GM21360 (cell line): ENCODE measurements around the gene SYTL3.
"Not testable (repeated sequence)": the region's sequence is repeated elsewhere in the genome, so short reads cannot be mapped to it uniquely, and the experiment has no call there.

Experiments
- ATAC-seq: cut with Tn5 transposase; IDR thresholded peaks from one replicate; pipeline ENCODE4 v1.9.1; 2021; ENCODE audit warnings: mild to moderate bottlenecking, moderate library complexity; ENCODE audit not compliant: unreplicated experiment

SYTL3 gene

GRCh38 chr6:158621694-158622544 is 27.9 kb upstream of the SYTL3 start:
- no peak for ATAC-seq

- no peak for ATAC-seq
Observed at GRCh38 chr6:158622545-158623190, 27.2 kb upstream of the SYTL3 start.

DNA sequence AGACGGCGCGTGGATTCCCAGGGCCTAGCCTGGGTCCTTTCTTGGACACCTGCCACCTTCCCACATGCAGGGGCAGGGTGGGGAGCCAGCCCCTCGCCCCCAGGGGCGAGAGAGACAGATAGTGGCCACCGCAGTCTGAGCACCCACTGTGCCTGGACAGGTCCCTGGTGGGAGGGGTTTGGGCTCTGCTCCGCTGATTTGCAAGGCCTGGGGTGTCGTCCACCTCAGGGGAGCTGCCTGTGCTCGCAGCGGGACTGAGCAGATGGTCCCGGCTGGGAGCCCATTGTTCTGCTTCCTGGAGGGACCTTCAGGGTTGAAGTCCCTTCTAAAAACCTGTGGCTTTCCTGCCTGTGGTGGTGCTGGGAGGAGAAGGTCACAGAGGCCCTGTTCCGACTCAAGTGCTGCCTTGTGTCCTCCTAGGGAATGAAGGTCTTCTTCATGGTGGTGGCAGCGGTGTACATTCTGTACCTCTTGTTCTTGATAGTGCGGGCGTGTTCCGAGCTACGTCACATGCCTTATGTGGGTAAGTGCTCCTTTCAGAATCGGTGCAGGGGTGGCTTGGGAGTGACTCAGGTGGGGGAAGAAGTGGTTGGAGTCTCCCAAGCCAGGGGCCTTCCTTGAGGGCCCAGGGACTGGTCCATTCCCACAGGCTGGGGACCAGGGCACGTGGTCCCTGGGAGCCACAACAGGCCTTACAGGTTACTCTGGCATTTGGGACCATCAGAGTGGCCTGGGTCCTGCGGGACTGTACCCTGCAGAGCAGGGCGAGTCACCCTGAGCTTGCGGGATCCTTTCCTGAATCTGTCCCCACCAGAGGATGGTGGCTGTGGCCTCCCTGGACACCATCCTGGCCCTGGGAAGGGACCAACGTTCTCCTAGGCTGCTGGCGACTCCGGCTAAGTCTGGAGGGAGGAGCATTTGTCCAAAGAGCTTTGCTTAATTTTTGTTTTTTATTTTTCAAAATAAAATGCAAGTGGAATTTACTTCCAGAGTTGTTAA is 24.9 kb upstream of the SYTL3 start:
- ATAC-seq = no peak

DNA sequence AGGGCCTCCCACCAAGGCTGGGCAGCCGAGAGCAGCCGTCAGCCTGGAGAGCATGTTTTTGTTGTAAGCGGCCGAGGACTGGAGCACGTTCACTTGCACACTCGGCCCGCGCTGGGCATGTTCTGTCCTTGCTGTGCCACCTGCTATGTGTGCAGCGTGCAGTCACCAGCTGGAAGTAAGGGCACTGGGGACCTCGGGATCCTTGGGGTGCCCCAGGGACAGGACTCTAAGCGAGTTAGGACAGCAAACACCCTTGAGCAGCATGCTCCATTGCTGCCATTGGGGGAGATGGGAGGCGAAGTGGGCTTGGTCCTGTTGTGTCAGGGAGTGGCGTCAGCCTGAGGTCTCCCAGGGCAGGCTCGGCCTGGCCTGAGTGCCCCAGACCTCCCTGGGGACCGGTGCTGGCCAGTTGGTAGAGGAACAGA is 24.0 kb upstream of the SYTL3 start:
- ATAC-seq = no peak

- no peak for ATAC-seq
Observed at GRCh38 chr6:158626360-158627167, 23.3 kb upstream of the SYTL3 start.

DNA sequence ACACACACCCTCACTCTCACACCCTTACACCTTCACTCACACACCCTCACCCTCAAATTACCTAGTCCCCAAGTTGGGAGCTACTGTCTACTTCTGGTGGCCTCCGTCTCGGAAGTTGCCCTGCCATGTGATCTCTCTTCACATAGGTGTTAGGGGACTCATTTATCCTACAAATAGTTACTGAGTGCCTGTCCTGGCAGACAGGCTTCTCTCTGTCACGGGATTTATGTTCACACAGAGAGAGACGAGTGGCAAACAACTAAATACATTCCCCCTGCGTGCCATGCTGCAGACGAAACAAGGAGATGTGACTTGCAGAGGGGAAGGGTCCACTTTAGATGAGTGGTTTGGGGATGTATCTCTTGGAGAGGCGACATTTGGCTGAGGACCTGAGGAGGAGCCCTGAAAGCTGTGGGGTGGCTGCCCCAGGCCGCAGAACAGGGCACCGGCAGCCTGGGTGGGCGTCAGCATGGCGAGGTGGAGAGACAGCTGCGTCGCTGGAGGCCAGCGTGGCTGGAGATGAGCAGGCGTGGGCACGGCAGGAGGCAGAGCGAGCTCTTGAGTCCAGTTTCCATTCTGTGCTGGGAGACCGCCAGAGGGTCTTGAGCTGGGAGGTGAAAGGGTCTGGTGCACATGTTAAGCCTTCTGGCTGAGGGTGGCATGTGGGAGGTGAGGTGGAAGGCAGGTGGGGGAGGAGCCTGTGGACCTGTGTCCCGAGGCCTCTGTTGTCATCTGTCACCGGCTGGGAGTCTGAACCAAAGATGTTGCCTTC is 22.5 kb upstream of the SYTL3 start:
- ATAC-seq = no peak

DNA sequence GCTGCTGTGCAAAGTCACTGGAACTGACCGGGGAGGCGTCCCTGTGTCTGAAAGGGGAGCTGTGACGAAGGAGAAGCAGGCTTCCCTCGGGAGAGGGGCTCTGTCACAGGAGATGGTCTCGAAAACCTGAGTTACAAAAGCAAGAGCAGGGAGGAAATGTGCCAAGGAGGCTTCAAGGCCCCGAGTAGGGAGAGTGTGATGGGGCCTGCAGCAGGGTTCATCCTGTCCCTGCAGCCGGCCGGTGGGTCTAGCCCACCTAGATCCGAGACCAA is 22.0 kb upstream of the SYTL3 start:
- ATAC-seq = no peak

DNA sequence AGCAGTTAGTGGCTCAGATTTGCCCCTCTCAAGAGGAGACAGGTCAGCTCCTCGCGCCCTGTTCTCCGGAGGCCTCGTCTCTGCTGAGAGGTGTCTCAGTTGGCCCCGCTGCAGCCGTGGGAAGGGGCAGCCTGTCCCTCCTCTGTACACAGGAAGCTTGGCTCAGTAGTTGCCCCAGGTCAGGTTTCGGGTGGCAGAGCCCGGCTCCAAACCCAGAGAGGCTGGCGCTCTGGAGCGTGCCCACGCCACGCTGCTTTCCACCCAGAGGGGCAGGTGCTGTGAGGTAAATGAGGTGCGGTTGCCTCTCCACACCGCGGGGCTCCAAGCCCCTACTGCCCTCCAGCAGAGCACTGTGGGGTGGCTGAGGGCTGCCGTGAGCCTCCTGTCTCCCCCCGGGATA is 21.3 kb upstream of the SYTL3 start:
- no peak for ATAC-seq

- ATAC-seq = no peak
Observed at GRCh38 chr6:158629367-158630221, 20.3 kb upstream of the SYTL3 start.

- no peak for ATAC-seq
Observed at GRCh38 chr6:158630938-158631616, 18.8 kb upstream of the SYTL3 start.

DNA sequence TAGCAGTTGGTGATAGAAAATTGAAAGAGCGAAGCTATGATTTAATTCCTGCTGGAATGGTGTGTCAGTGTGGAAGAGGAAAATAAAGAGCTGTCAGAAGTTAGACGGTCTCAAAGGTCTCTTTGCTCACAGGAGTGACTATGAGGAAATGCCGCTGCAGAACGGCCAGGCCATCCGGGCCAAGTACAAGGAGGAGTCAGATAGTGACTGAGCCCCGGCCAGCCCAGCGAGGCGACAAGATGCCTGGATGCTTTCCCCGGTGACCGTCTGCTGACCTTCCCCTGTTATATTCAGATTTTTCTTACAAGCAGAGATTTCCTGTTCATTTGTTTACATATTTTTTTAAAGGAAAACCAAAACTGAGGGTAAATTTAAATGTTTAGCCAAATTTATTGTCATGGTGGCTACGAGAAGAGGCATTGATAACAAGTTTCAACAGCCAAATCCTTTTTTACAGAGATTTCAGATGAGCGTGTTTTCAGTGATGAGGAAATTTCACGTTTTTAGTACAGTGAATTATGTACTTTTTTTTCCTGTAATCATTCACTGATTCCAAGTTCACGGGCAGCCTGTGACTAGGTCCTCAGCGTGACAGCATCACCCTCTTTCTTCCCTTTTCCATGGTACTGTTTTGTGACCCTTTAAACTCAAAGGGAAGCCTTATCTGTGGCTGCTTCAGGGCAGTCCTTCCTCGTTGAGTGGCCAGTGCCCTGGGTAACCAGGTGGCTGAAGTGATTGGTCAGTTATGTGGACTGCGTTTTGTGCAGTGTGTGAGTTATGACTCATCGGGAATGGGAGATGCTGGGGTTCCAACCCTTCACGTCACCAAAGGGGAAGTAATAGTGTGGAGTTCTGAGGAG is 17.9 kb upstream of the SYTL3 start:
- no peak for ATAC-seq

GRCh38 chr6:158632538-158633119 is 17.2 kb upstream of the SYTL3 start:
- ATAC-seq = not testable (repeated sequence)

- ATAC-seq = no peak
Observed at GRCh38 chr6:158633127-158633526, 16.7 kb upstream of the SYTL3 start.

- no peak for ATAC-seq
Observed at GRCh38 chr6:158634695-158635426, 15.0 kb upstream of the SYTL3 start.

GRCh38 chr6:158635427-158636073 is 14.3 kb upstream of the SYTL3 start:
- no peak for ATAC-seq

GRCh38 chr6:158636778-158637177 is 13.1 kb upstream of the SYTL3 start:
- no peak for ATAC-seq
